Amniotic epithelial cell (primary cell): ENCODE results near the gene PRKAG2.

Experiments
- DNase-seq: peaks from one replicate; pipeline ENCODE4 v3.0.0-alpha.2; 2010; ENCODE audit warnings: low read depth

Gene PRKAG2

GRCh38 chr7:151623766-151624165, 253.1 kb downstream of the PRKAG2 start:
- DNase-seq, result peak; percentile 78

GRCh38 chr7:151621961-151622360, 255.0 kb downstream of the PRKAG2 start:
- no peak for DNase-seq

GRCh38 chr7:151616443-151617213, 260.3 kb downstream of the PRKAG2 start:
- no peak for DNase-seq

GRCh38 chr7:151615784-151616183, 261.1 kb downstream of the PRKAG2 start:
- DNase-seq, result no peak

GRCh38 chr7:151615058-151615457, 261.9 kb downstream of the PRKAG2 start:
- DNase-seq, result no peak

GRCh38 chr7:151614019-151614418, 262.9 kb downstream of the PRKAG2 start:
- no peak for DNase-seq

GRCh38 chr7:151611878-151612277, 265.0 kb downstream of the PRKAG2 start:
- DNase-seq, result no peak

- DNase-seq, result no peak
Observed at GRCh38 chr7:151611041-151611440, 265.9 kb downstream of the PRKAG2 start.

- no peak for DNase-seq
Observed at GRCh38 chr7:151608031-151608551, 268.8 kb downstream of the PRKAG2 start.

GRCh38 chr7:151607464-151607867, 269.4 kb downstream of the PRKAG2 start:
- peak; percentile 57 for DNase-seq

- no peak for DNase-seq
Observed at GRCh38 chr7:151603951-151604350, 273.0 kb downstream of the PRKAG2 start.

GRCh38 chr7:151601521-151602305, 275.2 kb downstream of the PRKAG2 start:
- peak; percentile 62 for DNase-seq

- peak; percentile 11 for DNase-seq
Observed at GRCh38 chr7:151600331-151600730, 276.6 kb downstream of the PRKAG2 start.

- DNase-seq, result peak; percentile 95
Observed at GRCh38 chr7:151599401-151600227, 277.3 kb downstream of the PRKAG2 start.

GRCh38 chr7:151597541-151598444, 279.1 kb downstream of the PRKAG2 start:
- peak; percentile 97 for DNase-seq

GRCh38 chr7:151595702-151596350, 281.1 kb downstream of the PRKAG2 start:
- DNase-seq, result no peak

GRCh38 chr7:151592868-151593486, 283.9 kb downstream of the PRKAG2 start:
- DNase-seq, result peak; percentile 95

GRCh38 chr7:151592330-151592729, 284.6 kb downstream of the PRKAG2 start:
- DNase-seq, result no peak

- DNase-seq, result no peak
Observed at GRCh38 chr7:151591866-151592265, 285.0 kb downstream of the PRKAG2 start.
